Stimulated activated naive CD4-positive, alpha-beta T cell treated with Interleukin-2 at 50 U/mL for 16 hours (primary cell): ENCODE data around the gene STARD4.

ENCODE experiments used
- DNase-seq: peaks from one replicate; lab custom pipeline; 2025; lab: John Stamatoyannopoulos, UW

The STARD4 gene

DNA sequence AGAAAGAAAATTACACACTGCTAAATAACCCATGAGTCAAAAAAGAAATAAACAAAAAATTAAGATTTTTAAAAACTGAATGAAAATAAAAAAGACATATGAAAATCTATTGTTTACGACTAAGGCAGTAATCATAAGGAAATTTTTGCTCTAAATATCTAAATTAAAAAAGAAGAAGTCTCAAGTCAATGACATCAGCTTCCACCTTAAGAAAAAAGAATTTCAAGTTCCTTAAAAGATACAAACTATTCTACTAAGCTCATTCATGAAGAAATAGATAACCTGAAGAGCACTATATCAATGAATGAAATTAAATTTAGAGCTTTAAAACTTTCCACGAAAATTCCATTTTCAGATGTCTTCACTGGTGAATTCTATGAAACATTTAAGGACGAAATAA is 15.7 kb upstream of the STARD4 start:
- no peak for DNase-seq

DNA sequence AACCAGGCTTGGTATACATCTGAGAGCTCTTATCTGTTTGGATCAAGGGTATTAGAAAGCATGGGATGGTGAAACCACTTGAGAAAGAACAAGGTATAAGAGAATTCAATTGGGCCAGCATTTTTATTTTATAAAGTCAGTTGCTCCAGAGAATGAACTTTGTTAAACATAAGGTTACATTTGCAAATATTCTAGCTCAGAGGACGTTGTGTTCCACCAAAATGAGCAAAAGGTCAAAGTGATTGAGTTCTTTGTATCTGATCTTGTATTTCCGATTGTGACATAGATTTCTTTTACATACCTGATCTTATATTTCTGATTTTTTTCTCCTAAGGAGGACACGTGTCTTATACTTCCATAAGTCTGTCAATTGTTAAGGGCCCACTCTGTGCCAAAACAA is 8.6 kb upstream of the STARD4 start:
- no peak for DNase-seq

DNA sequence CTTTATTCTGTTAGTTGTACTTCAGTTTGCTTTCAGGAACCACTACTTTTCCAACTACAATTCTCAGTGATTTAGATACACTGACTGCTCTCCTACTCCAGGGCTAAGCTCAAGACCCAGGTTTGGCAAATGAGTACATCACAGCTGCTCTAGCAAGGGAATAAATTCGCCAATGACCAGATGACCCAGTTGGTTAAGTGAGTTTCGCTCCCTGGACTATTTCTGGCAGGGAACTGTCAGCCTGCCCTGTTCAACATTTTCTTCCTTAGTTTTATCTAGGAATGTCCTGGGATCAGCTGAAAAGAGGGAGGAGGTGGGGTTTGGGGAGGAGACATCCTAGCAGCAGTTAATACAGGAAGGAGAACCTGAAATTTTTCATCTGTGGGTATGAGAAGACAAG is 6.4 kb upstream of the STARD4 start:
- no peak for DNase-seq

DNA sequence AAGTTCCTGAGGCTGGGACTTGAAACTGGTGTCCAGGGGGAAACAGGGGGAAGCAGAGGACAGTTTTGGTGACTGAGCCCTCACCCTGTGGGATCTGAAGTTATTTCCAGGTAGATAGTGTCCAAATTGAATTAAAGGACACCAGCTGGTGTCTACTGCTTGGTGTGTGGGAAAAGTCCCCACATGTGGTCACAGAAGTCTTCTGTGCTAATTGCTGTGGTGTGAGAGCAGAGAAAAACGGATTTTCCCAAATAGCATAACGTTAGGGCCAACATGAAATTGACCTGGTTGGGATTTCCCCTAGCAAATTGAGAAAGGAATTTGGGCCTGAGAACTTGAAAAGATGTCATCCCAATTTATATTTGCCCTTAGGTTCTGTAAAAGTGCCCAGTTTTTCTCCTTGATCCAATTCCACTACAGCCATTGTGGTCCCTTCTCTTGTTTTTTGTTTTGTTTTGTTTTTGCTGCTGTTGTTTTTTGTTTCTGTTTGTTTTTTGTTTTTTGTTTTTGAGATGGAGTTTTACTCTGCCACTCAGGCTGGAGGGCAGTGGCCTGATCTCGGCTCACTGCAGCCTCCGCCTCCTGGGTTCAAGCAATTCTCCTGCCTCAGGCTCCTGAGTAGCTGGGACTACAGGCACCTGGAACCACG is 5.6 kb upstream of the STARD4 start:
- no peak for DNase-seq

DNA sequence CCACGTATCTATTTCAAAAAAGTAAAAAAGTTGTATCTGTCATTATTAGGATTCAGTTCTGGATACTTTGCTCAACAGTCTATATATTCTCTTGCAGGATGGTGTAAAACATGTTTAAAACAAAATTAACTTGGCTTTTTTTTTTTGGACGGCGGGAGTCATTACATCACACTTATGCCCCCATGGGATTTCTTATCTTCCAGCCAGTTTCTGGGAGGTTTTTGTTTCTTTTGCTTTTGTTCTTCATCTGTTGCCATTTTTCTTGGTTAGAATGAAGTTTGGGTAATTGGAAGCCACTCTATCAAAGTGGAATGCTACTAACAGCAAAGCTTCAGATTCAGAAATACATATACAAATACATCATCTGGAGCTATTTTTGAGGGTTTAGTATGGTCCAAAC is 1.8 kb upstream of the STARD4 start:
- no peak for DNase-seq

DNA sequence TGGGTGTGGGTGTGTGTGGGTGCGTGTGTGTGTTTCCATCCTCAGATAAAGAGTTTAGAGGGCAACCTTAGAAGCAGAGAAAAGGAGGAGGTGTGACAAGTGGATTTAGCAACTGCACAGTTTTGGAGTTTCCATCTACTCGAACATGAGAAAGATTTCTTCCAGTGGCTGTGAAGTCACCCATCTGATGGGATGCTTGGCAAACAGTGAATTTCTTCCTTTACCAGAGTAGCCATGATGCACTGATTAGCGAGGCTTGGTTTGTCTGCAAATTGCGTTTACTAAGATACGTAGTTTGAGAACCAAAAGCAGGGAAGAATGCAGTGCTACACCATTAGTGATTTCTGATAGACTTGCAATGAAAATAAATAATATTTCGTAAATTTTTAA is 791 bp upstream of the STARD4 start:
- DNase-seq: no peak

DNA sequence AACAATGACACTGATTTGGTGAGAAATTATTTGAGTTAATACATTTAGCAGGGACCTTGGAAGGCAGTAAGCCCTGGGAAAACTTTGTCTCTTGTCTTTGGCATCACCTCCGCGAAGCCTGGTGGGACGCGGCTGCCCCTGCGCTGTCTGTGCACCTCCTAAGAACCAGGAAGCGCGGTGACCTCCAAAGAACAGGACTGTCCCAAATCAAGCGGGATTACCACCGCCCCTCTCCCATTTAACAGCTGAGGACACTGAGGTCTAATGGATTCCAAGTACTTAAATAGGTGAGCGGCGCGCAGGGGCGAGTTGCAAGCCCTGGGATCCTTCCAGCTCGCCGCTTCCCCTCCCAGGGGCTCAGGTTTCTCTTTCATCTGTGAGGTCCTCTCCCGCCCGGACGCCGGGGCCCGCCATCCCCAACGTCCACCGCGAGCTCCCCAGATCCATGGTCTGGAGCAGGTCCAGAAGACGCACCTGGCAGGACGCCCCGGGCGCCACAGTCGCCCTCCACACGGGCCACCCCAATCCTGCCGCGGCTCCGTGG is 432 bp downstream of the STARD4 start:
- no peak for DNase-seq

DNA sequence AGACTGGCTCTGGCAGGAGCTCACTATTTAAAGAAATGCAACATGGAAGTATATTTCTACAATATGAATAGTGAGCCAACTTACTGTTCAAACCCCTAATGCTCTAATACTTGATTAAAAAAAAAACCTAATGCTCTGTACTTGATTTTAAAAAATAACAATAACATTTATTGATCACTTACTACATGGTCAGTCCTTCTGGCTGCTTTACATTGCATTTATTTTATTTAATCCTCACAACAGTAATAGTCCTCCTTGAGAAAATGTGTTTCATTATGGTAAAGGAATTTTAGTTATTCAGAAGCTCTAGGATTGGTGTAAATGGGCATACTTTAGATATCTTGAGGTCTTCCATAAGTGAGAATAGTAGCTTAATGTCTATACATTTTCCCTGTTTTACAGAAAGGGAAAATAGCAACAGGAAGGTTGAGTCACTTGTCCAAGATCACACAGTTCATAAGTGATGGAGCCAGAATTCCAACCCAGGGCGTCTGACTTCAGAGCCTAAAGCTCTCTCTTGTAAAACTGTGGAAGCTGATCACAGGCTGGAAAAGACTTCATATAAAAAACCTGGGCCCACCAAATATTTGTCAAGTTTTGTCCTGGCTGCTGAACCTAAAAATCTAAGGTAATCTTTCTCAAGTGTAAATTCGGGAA is 1.0 kb downstream of the STARD4 start:
- DNase-seq: no peak

DNA sequence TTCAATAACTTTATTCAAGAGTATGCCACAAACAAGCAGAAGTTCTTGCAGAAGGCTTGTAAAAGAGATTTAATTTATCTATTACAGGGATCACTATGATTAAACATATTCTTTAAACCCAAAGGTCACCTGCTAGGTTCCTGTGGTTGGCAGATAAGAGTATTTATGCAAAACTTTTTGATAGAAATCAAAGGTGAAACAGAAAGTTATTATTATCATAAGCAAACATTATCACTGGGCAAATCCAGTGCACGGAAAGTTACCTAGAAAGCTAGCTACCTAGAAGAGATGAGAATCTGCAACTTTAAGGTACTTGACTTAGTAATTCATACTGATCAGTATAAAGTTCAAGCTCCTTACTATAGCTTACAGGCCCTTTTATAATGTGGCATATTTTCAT is 3.2 kb downstream of the STARD4 start:
- DNase-seq: no peak

DNA sequence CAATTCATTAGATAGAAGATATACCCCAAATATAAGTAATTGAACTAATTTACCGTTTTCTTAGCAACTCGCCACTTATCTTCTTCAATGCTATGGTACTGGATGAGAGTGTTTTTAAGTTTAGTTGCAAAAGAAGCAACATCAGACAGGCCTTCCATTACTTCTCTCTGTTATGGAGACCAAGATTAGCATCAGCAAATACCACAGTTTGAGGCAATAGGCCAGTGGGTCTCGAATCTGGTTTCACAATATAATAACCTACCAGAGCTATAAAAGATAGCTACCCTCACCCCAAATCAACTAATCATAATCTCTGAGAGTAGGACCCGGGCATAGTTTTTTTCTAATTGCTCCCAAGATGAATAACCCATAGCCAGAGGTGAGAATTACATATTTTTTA is 5.1 kb downstream of the STARD4 start:
- no peak for DNase-seq

DNA sequence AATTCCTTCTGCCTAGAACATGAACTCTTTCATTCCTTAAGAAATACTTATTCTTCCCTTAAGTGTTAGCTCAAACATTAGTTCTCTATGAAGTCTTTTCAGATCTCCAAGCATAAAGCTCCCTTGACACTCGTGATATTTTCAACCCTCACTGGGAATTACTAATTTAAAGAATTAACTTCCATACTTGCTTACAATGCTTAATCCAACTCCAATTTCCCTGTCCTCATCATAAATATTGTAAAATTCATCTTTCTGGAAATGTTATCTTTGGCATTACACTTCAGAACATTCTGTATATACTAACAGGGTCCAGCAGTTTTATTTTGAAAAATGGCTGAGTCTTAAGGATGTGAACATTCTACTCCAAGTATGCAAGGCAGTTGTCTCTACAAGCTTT is 7.2 kb downstream of the STARD4 start:
- DNase-seq: no peak

DNA sequence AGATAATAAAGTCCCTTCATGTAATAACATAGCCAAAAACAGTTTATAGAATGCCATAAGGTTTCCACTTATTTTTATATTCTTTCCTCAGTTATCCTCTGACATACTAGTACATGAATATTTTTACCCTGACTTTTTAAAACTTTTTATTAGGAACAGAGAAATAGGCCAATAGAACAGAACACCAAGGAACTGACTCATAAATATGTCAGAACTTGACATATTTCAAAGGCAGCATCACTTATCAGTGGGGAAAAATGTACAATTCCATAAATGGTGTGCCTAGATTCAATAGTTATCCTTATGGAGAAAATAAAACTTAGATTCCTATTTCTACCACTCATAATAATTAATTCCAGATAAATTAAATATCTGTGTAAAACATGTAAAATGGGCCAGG is 9.4 kb downstream of the STARD4 start:
- no peak for DNase-seq

DNA sequence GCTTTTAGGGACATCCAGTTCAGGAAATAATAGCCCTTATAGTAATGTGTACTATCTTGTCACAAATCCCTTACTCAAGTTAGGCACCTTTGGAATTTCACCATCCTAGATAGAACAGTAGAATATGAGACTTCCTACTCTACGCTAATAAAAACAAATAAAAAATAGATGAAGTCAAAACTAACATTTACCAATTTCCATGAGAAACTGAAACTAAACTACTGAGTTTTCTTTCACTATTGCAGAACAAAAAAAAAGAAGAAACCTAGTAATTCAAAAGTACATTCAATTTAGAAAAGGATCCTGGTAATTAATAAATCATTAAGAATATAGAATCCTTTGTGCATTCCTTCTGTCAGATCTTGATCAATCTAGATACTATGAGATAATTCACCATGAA is 14.0 kb downstream of the STARD4 start:
- no peak for DNase-seq

DNA sequence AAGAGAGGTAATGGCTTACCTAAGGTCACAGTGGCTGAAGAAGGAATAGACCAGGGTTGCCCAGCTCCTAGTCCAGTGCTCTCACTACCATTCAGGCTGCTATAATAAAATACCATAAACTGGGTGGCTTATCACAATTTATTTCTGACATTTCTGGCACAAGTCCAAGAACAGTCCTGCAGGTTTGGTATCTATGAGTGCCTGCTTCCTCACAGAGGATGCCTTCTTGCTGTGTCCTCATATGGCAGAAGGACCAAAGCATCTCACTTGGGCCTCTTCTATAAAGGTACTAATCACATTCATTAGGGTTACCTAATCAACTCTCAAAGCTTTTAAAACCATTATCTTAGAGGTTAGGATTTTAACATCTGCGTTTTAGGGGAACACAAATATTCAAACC is 17.2 kb downstream of the STARD4 start:
- no peak for DNase-seq

DNA sequence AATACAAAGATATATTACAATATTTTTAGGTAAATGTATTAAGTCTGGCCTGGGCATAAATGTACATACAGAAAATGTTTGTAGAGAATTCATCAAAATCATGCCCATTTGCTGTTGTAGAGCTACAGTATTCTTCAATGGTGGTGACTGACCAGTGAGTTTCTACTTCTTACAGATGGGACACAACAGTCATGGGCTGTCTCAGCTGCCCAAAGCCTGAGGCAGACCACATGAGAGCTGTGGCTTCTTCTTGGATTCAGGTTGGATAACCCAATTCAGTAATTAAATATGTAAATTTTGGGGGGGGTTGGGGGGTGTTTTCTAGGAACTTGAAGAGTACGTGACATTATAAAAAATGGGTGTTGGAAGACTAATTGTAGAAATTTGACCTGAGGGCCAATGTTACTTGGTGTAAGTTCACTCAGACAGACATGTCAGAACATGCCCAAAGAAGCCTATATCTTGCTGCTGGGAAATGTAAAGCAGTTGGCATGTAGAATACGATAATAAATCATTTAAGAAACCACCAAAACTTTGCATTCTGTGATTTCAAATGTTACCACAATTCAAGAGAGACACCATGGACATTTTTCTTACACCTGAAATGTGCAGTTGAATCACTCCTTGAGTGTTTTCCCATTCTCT is 17.9 kb downstream of the STARD4 start:
- no peak for DNase-seq

DNA sequence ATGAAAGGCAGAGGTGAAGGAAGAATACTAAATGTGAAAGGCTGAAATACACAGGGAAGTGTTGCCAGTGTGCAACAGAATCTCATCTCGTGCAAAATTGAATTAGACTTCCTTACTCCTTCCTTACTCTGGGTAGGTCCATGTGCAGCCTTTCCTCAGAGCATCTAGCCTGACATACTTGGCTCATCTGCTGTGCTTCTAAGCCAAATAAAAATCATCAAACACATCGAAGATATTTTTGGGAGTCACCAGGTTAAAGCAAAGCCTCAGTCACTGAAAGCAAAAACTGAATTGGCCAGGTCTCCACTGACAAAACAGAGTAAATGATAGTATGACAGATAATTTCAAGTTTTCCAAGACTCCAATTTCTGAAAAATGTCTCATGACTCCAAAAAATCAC is 19.3 kb downstream of the STARD4 start:
- DNase-seq: no peak

DNA sequence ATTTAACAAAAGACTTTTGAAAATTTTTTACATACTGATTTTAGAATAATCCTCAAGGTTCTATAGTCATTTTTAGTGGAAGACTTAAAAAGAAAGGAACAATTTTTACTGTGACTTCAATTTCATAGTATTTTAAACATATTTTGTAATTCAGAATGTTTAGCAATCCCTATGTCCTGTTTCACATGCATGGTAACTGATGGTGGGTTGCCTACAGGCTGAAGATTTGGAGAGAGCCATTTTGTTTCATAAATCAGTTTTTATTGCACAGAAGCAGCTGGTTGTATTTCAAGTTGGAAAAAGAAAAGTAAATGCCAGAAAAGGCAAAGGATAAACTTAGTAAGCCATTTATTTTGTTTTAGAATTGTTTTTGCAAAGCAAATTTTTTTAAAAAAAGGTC is 24.0 kb downstream of the STARD4 start:
- no peak for DNase-seq

DNA sequence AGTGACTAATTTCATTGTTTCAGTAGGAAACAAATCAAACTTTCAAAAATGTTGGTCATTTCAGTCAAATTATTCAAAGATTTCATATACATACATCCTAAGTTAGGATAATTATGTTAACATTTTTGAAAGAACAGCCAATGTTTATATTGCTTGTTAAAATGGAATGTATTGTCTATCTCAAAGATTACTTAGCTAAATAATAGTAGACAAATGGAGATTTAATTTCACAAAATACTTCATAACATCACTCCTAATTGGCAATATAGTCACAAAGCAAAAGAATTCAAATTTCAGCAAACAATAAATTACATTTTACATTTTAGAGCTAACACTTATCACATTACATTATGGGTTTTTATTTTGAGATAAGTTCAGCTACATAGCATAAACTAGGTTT is 25.4 kb downstream of the STARD4 start:
- DNase-seq: no peak

DNA sequence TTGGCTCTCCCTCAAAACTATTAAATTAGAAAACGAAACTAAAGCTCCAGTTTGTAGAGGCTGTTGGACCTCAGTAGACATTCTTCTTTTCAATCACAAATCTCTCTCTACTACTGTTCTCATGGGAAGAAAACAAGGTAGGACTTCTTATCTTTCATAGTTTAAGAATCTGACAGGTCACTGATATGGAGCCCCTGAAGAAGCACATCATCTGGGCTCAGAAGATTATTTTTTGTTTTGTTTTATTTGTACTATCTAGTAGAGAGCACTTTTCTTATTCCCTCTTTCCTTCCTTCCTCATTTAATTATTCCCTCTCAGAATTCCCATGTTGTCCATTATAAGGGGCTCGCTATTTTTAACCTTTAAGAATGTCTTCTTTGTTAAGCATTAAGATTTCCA is 26.3 kb downstream of the STARD4 start:
- DNase-seq: no peak

DNA sequence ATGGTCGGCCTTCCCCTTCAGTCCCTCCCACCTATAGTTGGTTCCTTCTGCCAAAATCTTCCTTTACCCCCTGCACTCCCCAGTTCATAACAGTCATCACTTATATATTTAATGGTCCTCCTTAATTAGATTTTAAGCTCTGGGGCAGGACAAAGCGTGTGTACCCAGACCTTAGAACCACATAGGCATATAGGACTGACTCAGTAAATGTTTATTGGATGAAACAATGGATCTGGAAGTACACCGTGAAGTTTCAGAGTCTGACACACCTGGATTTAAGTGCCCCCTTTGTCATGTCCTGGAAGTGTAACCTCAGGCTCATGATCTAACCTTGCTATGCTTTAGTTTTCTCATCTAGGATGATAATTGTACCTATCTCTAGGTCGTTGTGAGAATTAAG is 32.0 kb downstream of the STARD4 start:
- DNase-seq: no peak

DNA sequence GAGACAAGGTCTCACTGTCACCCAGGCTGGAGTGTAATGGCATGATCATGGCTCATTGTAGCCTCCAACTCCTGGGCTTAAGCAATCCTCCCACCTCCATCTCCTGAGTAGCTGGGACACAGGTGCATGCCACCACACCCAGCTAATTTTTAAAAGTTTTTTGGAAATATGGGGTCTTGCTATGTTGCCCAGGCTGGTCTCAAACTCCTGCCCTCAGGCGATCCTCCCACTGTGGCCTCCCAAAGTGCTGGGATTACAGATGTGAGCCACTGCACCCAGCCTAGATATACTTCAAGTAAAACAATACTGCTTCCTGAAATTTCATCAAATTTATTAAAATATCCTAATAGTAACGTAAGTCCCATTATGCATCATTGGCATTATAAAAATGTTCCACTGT is 33.4 kb downstream of the STARD4 start:
- no peak for DNase-seq

DNA sequence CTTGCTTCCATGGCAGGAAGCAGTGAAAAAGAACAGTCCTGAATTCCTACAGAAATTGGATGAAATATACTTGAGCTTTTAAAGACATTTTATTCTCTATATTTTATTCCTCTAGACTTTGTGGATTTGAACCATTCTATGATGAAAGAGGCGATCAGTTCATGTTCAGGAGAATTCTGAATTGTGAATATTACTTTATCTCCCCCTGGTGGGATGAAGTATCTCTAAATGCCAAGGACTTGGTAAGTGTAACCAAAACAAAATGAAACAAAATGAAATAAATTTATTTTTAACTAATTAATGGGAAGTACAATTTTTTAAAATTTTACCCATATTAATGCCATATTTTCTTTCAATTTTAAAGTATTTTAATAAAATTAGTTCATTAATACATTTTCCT is 34.1 kb downstream of the STARD4 start:
- no peak for DNase-seq

DNA sequence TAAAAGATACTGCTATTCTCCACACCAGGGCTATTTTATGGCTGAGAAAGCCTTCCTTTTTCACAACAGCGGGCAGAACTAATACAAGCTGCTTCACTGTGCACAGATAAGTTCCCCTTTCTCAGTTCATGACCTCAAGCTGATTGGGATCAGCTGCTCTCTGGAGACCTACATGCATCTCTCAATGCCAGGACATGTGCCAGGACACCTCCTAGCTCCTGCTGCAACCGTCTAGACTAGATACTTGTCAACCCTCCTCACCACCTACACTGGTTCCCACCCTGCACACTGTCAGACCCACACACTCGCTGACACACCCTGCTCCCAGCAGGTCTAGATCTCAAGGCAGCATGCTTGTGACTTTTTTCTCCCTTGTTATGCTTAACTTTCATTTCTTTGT is 39.8 kb downstream of the STARD4 start:
- DNase-seq: no peak

DNA sequence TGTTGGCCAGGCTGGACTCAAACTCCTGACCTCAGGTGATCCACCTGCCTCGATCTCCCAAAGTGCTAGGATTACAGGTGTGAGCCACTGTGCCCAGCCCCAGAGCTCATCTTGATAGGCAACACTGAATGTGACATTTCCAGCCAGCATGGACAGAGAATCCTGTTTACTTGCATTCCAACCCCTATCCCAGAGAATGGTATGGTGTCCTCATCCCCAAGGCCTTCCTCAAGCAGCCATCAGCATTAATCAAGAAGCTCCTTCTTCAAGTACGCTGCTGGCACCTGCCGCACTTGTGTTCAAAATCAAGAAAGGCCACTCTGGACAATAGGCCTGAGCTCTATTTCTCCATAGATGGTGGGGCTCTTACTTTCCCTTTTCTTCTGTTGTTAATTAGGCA is 40.2 kb downstream of the STARD4 start:
- DNase-seq: no peak
